Prostate gland (tissue), 2 donors: ENCODE data around the gene SLN.

Experiments
- CTCF ChIP-seq, 4 experiments: fragments of 200-600 bp in 2 of 4; fragments of 450-650 bp in 2 of 4; sonication (generic) in 2 of 4; IDR thresholded peaks; 1 replicate in 3 of 4; 2 replicates in 1 of 4; pipeline ENCODE4 v1.5.1; 2016 to 2019; ENCODE audit warnings: antibody characterized with exemption in 4 of 4, mild to moderate bottlenecking in 2 of 4, moderate library complexity in 2 of 4
- POLR2A ChIP-seq: fragments of 450-650 bp; IDR thresholded peaks from one replicate; pipeline ENCODE4 v1.6.1; 2016; ENCODE audit warnings: antibody characterized with exemption, mild to moderate bottlenecking
- POLR2AphosphoS5 ChIP-seq: sonication (generic); formaldehyde crosslinking; IDR thresholded peaks from one replicate; pipeline ENCODE4 v1.6.1; 2017; ENCODE audit warnings: antibody characterized with exemption

- no peak for TF ChIP-seq CTCF (IDR thresholded peaks at IDR 0.05)
- TF ChIP-seq POLR2A, result no peak
- no peak for TF ChIP-seq POLR2AphosphoS5
Observed at GRCh38 chr11:107704451-107704850, 7.4 kb downstream of the SLN start.
